Mucosa of descending colon (tissue), 3 donors: ENCODE results near the gene NEXN. TPM values are rescaled to one million over a fixed set of nuclear protein-coding genes. Genes with fewer than 3 reads are reported as not detected.
A peak's percentile ranks its signal among the peaks of the same experiment; 100 is the strongest.

Experiments used
- ATAC-seq: fragments of 200-7000 bp; cut with Tn5 transposase; one replicate; pipeline ENCODE4 v1.9.1; 2020; ENCODE audit warnings: mild to moderate bottlenecking, moderate library complexity
- DNase-seq, 3 donors: peaks; one replicate each; pipeline ENCODE4 v3.0.0-alpha.2; 2020
- H3K36me3 ChIP-seq: fragments of 200-600 bp; one replicate; pipeline ENCODE4 v1.8.0; 2021; ENCODE audit warnings: low read depth, mild to moderate bottlenecking
- H3K4me1 ChIP-seq: fragments of 200-600 bp; one replicate; pipeline ENCODE4 v1.8.0; 2021; ENCODE audit warnings: low read depth, mild to moderate bottlenecking
- H3K4me3 ChIP-seq: fragments of 200-600 bp; one replicate; pipeline ENCODE4 v1.8.0; 2021; ENCODE audit warnings: mild to moderate bottlenecking
- H3K9me3 ChIP-seq: fragments of 200-600 bp; one replicate; pipeline ENCODE4 v1.8.0; 2021; ENCODE audit warnings: mild to moderate bottlenecking
- CTCF ChIP-seq: fragments of 200-600 bp; IDR thresholded peaks from one replicate; pipeline ENCODE4 v1.8.0; 2022; ENCODE audit warnings: antibody characterized with exemption, mild to moderate bottlenecking
- intact Hi-C, 2 donors: fragments of 100-400 bp; cut with DNase I in 1 of 2; cut with micrococcal nuclease in 1 of 2; formaldehyde crosslinking; loops; one replicate each; pipeline versions ENCODE4 v1.11.0 to v1.11.1; 2022; cut with DNase I, micrococcal nuclease
- total RNA-seq, 3 donors: library from RNA; stranded (reverse); fragmentation: NEBNext Ultra II Directional in 2 of 3; extraction: Animal tissue kit (Norgen Biotek cat#: 25700) in 2 of 3; gene quantifications; one replicate each; pipeline versions ENCODE4 v1.2.1 to v1.2.4, GENCODE V29; 2021 to 2023
- donor health status: DM: no; HTN: no; CAD: no; lungs with moderate emphysema.
- donor health status: DM: no; HTN: no; CAD: no.
- donor health status: DM: no; HTN: yes; CAD: no.

Gene NEXN
- total RNA-seq, 3 donors from 2014 or later: 2.1 to 49.2 (median 7.2) TPM

DNA sequence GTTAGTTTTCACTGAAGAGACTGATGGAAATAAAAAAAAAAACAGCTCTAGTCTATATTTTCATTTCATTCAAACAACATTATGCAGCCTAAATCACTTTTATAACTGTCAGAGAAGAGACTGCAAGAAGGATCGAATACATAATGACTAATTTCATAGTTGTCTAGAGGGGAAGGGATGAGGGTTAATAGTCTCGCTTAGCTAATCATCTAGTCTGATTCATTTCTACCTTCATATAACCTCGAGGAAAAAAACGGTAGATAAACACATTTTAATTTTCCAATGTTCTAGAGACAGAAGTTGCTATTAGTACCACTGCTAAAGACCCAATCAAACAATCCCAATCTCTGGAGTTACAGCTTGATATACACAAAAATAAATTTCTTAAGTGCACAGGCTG lies 87.0 kb downstream of the NEXN start:
- no peaks in the 10 kb centered on the region for H3K36me3 ChIP-seq
- ATAC-seq: no peak
- intact Hi-C loops: no loop called here
- H3K4me3 ChIP-seq: no peak overlapping the region
- peaks cover 34% of the 10 kb centered on the region for H3K4me1 ChIP-seq
- TF ChIP-seq CTCF: no peak
- H3K9me3 ChIP-seq: no peaks in the 10 kb centered on the region
- no peak for DNase-seq

- intact Hi-C loops: no loop called here
- ATAC-seq (no peak), DNase-seq (no peak)
- Histone ChIP-seq H3K36me3 (no peaks in the 10 kb centered on the region), H3K4me1 (peaks cover 36% of the 10 kb centered on the region), H3K9me3 (no peaks in the 10 kb centered on the region), H3K4me3 (no peak overlapping the region)
- TF ChIP-seq CTCF: no peak
These were observed 87.5 kb downstream of the NEXN start for GRCh38 chr1:77975907-77976306.

- no peak for TF ChIP-seq CTCF
- Histone ChIP-seq H3K4me3 (no peak overlapping the region), H3K9me3 (no peaks in the 10 kb centered on the region), H3K36me3 (no peaks in the 10 kb centered on the region), H3K4me1 (peaks cover 37% of the 10 kb centered on the region)
- no peak for DNase-seq
- no peak for ATAC-seq
- intact Hi-C loops: no loop called here
These were observed 88.1 kb downstream of the NEXN start for GRCh38 chr1:77976433-77977076.

DNA sequence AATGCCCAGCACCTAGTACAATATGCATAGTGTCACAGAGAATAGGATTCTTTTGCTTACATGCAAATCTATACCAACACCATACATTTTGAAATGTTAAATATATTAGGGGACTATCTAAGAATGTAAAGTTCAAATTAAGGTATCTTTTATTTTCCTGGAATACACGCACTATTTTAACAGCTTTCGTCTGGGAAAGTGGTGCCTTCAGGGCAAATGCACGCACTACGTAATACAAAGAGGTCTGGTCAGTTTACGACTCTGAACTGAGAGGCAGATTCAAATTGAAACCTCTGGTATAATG lies 89.5 kb downstream of the NEXN start:
- no peaks in the 10 kb centered on the region for H3K36me3 ChIP-seq
- DNase-seq: no peak
- intact Hi-C loops: no loop called here
- H3K4me1 ChIP-seq: peaks cover 37% of the 10 kb centered on the region
- H3K4me3 ChIP-seq: peak overlapping the region; percentile 60
- no peaks in the 10 kb centered on the region for H3K9me3 ChIP-seq
- TF ChIP-seq CTCF: no peak
- no peak for ATAC-seq

- Histone ChIP-seq H3K4me1 (peaks cover 37% of the 10 kb centered on the region), H3K36me3 (no peaks in the 10 kb centered on the region), H3K9me3 (no peaks in the 10 kb centered on the region), H3K4me3 (peak overlapping the region; percentile 60)
- no peak for TF ChIP-seq CTCF
- peak; percentile 82 for ATAC-seq
- intact Hi-C loops: no loop called here
- DNase-seq: peak in 2 of 3 donors; percentile 35 to 86
These were observed 90.0 kb downstream of the NEXN start for GRCh38 chr1:77978293-77978968.
